ENCODE measurements around the gene CCDC30. TPM values are rescaled to one million over a fixed set of nuclear protein-coding genes. Genes with fewer than 3 reads are reported as not detected.

The CCDC30 gene
- total and polyA plus RNA-seq, 3 experiments from 2014 or later, result 0.58 to 1.9 (median 1.5) TPM

DNA sequence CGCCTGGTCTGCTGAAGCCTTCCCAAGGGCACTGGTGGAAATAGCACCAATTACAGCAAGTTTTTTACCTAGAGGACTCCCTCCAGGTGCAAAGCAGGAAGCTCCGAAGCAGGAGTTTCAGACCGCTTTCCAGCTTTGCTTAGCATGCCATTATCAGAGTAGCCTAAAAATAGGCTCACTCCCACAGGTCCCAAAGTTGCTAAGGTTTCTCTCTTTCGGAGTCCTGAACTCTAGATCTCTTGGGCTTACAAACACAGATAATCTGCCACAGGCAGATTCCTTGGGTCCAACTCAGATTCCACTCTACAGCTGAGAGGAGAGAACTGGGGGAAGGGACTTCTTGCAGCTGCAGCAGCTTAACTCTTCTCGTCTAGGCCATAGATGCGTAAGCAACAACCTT lies 29.7 kb upstream of the CCDC30 start:
- H3K36me3 Mint-ChIP-seq, result no peaks in the 10 kb centered on the region
- DNase-seq, result no peak
- H3K27ac Mint-ChIP-seq, result no peak overlapping the region
- CTCF ChIA-PET, result no interaction called here
- no peaks in the 10 kb centered on the region for H3K36me3 ChIP-seq (ENCODE audit: insufficient read depth, low read length)
- POLR2A ChIA-PET, result no interaction called here
- no peak overlapping the region for H3K4me3 Mint-ChIP-seq
- H3K9me3 Mint-ChIP-seq, result no peaks in the 10 kb centered on the region
- H3K4me1 ChIP-seq (ENCODE audit: insufficient read depth, low read length), result no peaks in the 10 kb centered on the region
- no peaks in the 10 kb centered on the region for H3K9me3 ChIP-seq (ENCODE audit: low read length)
- peaks cover 2 to 6% of the 10 kb centered on the region in 2 donors for H3K27me3 Mint-ChIP-seq
- H3K4me1 Mint-ChIP-seq, result no peaks in the 10 kb centered on the region
- H3K27ac ChIP-seq (ENCODE audit: low read depth, low read length), result no peak overlapping the region
- no peak overlapping the region for H3K4me3 ChIP-seq (ENCODE audit: low read length)
- H3K27me3 ChIP-seq (ENCODE audit: insufficient read depth, low read length, poor library complexity, severe bottlenecking), result no peaks in the 10 kb centered on the region

DNA sequence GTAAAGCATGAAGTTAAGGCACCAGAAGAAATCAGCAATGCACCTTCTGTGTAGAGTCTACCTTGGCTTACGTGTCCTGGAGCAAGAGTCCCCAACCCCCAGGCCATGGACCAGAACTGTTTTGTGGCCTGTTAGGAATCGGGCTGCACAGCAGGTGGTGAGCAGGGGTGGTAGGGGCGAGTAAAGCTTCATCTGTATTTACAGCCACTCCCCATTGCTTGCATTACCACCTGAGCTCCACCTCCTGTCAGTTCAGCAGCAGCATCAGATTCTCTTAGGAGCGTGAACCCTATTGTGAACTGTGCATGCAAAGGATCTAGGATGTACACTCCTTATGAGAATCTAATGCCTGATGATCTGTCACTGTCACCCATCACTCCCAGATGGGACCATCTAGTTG lies 28.7 kb upstream of the CCDC30 start:
- H3K4me1 Mint-ChIP-seq, result no peaks in the 10 kb centered on the region
- no peak for DNase-seq
- peaks cover 4 to 9% of the 10 kb centered on the region in 2 donors for H3K27me3 Mint-ChIP-seq
- H3K4me1 ChIP-seq (ENCODE audit: insufficient read depth, low read length), result no peaks in the 10 kb centered on the region
- no peaks in the 10 kb centered on the region for H3K27me3 ChIP-seq (ENCODE audit: insufficient read depth, low read length, poor library complexity, severe bottlenecking)
- no peaks in the 10 kb centered on the region for H3K36me3 Mint-ChIP-seq
- no peak overlapping the region for H3K27ac ChIP-seq (ENCODE audit: low read depth, low read length)
- ChIA-PET POLR2A (no interaction called here), CTCF (interaction anchor here (1.2 kb wide), 1 partner anchor 234 kb away, joined by 3 read pairs; no protein-coding TSS in a partner anchor)
- no peak overlapping the region for H3K4me3 ChIP-seq (ENCODE audit: low read length)
- no peaks in the 10 kb centered on the region for H3K9me3 Mint-ChIP-seq
- no peak overlapping the region for H3K4me3 Mint-ChIP-seq
- no peaks in the 10 kb centered on the region for H3K9me3 ChIP-seq (ENCODE audit: low read length)
- H3K36me3 ChIP-seq (ENCODE audit: insufficient read depth, low read length), result no peaks in the 10 kb centered on the region
- H3K27ac Mint-ChIP-seq, result no peak overlapping the region

DNA sequence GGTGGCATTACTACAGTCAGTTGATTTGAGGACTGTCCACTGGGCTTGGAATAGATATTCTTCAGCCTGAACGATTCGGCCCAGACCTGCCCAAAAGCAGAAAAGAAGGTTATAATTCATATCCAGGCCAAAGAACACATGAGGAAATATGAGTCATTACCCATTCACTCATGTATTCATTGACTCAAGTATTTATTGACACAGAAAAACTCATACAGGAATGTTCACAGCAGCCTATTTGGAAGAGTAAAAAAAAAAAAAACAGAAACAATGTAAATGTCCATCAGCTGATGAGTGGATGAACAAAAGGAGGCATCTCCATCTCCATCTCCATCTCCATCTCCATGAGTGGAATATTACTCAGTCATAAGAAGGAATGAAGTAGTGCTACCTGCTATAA lies 23.1 kb upstream of the CCDC30 start:
- H3K4me1 ChIP-seq (ENCODE audit: insufficient read depth, low read length), result no peaks in the 10 kb centered on the region
- no peaks in the 10 kb centered on the region for H3K27me3 ChIP-seq (ENCODE audit: insufficient read depth, low read length, poor library complexity, severe bottlenecking)
- H3K9me3 ChIP-seq (ENCODE audit: low read length), result no peaks in the 10 kb centered on the region
- Mint-ChIP-seq H3K27me3 (peaks cover 3 to 13% of the 10 kb centered on the region in 2 donors), H3K27ac (no peak overlapping the region), H3K9me3 (no peaks in the 10 kb centered on the region), H3K4me3 (no peak overlapping the region), H3K36me3 (no peaks in the 10 kb centered on the region), H3K4me1 (no peaks in the 10 kb centered on the region)
- ChIA-PET CTCF (no interaction called here), POLR2A (no interaction called here)
- no peak for DNase-seq
- H3K4me3 ChIP-seq (ENCODE audit: low read length), result no peak overlapping the region
- H3K36me3 ChIP-seq (ENCODE audit: insufficient read depth, low read length), result no peaks in the 10 kb centered on the region
- no peak overlapping the region for H3K27ac ChIP-seq (ENCODE audit: low read depth, low read length)

DNA sequence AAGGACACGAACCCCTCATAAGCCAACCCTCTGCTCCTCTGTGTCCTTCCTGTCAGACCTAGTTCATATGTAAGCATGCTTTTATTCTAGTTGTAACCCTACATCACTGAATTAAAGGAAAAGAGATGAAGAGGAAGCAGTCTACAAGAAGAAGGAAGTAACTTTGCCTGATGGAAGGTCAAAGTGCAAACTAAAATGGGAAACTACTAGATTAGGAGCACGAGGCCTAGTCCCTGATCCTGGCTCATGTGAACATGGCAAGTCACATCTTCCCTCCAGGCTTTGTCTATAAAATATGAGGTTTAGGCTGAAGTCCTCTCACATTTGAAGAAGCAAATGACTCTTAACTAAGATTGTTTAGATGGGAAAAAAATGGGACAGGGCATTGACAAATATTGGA lies 20.4 kb upstream of the CCDC30 start:
- no peak for DNase-seq
- no peaks in the 10 kb centered on the region for H3K36me3 ChIP-seq (ENCODE audit: insufficient read depth, low read length)
- H3K9me3 Mint-ChIP-seq, result no peaks in the 10 kb centered on the region
- H3K4me1 Mint-ChIP-seq, result no peaks in the 10 kb centered on the region
- H3K36me3 Mint-ChIP-seq, result no peaks in the 10 kb centered on the region
- POLR2A ChIA-PET, result no interaction called here
- H3K9me3 ChIP-seq (ENCODE audit: low read length), result no peaks in the 10 kb centered on the region
- no peaks in the 10 kb centered on the region for H3K27me3 ChIP-seq (ENCODE audit: insufficient read depth, low read length, poor library complexity, severe bottlenecking)
- no peak overlapping the region for H3K27ac Mint-ChIP-seq
- CTCF ChIA-PET, result no interaction called here
- H3K4me3 Mint-ChIP-seq, result no peak overlapping the region
- no peaks in the 10 kb centered on the region for H3K4me1 ChIP-seq (ENCODE audit: insufficient read depth, low read length)
- H3K4me3 ChIP-seq (ENCODE audit: low read length), result no peak overlapping the region
- H3K27ac ChIP-seq (ENCODE audit: low read depth, low read length), result no peak overlapping the region
- H3K27me3 Mint-ChIP-seq, result peaks cover 3 to 8% of the 10 kb centered on the region in 2 donors

DNA sequence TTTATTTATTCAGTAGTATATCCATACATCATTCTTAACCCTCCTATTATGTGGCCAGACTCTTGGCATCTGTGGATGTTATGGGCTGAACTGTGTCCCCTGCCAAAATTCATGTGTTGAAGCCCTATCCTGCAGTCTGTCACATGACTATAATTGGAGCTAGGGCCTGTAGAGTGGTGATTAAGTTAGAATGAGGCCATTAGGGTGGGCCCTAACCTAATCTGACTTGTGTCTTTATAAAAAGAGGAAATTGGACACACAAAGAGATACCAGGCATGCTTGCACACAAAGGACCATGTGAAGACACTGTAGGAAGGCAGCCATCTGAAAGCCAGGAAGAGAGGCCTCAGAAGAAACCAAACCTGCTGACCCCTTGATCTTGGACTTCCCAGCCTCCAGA lies 13.8 kb upstream of the CCDC30 start:
- H3K36me3 ChIP-seq (ENCODE audit: insufficient read depth, low read length), result no peaks in the 10 kb centered on the region
- Mint-ChIP-seq H3K4me1 (no peaks in the 10 kb centered on the region), H3K36me3 (no peaks in the 10 kb centered on the region), H3K27me3 (no peaks in the 10 kb centered on the region), H3K9me3 (no peaks in the 10 kb centered on the region), H3K27ac (no peak overlapping the region), H3K4me3 (no peak overlapping the region)
- H3K9me3 ChIP-seq (ENCODE audit: low read length), result no peaks in the 10 kb centered on the region
- H3K27me3 ChIP-seq (ENCODE audit: insufficient read depth, low read length, poor library complexity, severe bottlenecking), result no peaks in the 10 kb centered on the region
- no peak for DNase-seq
- no peaks in the 10 kb centered on the region for H3K4me1 ChIP-seq (ENCODE audit: insufficient read depth, low read length)
- H3K27ac ChIP-seq (ENCODE audit: low read depth, low read length), result no peak overlapping the region
- POLR2A ChIA-PET, result no interaction called here
- no peak overlapping the region for H3K4me3 ChIP-seq (ENCODE audit: low read length)
- CTCF ChIA-PET, result no interaction called here

DNA sequence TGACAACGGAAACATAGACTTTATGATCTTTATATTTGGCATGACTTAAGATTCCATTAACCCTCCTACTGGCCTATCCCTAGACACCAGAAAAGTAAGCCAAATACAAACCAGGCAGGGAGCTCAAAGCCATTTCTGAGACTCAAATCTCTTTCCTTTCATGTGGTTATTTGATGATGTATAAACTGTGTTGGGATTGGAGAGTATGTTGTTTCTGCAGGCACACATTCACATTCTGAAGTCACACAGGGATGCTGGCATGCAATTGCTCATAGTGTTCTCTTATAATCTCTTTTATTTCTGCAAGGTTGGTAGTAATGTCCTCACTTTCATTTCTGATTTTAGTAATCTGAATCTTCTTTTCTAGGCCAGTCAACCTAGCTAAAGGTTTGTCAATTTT lies 13.0 kb upstream of the CCDC30 start:
- Histone ChIP-seq H3K9me3 (ENCODE audit: low read length) (no peaks in the 10 kb centered on the region), H3K4me1 (ENCODE audit: insufficient read depth, low read length) (no peaks in the 10 kb centered on the region), H3K36me3 (ENCODE audit: insufficient read depth, low read length) (no peaks in the 10 kb centered on the region), H3K27me3 (ENCODE audit: insufficient read depth, low read length, poor library complexity, severe bottlenecking) (no peaks in the 10 kb centered on the region), H3K27ac (ENCODE audit: low read depth, low read length) (no peak overlapping the region), H3K4me3 (ENCODE audit: low read length) (no peak overlapping the region)
- H3K9me3 Mint-ChIP-seq, result no peaks in the 10 kb centered on the region
- no peaks in the 10 kb centered on the region for H3K4me1 Mint-ChIP-seq
- POLR2A ChIA-PET, result no interaction called here
- H3K4me3 Mint-ChIP-seq, result no peak overlapping the region
- no peak for DNase-seq
- no peak overlapping the region for H3K27ac Mint-ChIP-seq
- H3K27me3 Mint-ChIP-seq, result peaks cover 0 to 4% of the 10 kb centered on the region in 2 donors
- no peaks in the 10 kb centered on the region for H3K36me3 Mint-ChIP-seq
- CTCF ChIA-PET, result no interaction called here

DNA sequence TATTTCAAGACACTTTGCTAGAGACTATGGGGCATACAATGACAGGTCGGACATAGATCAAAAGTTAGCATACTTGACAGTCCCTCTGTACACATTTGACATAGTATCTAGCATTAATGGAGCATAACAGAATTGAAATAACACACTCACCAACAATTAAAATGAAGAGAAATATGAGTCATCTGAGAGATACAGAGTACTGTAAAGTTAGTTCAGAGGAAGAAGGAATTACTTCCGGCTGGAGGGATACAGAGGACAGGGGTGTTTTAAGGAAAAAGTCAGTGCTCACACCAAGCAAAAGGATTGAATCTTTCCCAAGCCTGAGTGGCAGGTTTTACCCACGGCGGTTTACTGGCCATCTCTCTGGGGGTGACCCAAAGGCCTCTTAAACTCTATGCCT lies 9.7 kb upstream of the CCDC30 start:
- peak overlapping the region in 1 of 8 donors; percentile 89 for H3K27ac Mint-ChIP-seq
- DNase-seq, result no peak
- peaks cover 18 to 27% (median 22%) of the 10 kb centered on the region in 3 donors for H3K4me1 Mint-ChIP-seq
- H3K27ac ChIP-seq (ENCODE audit: low read depth, low read length), result no peak overlapping the region
- no peaks in the 10 kb centered on the region for H3K27me3 ChIP-seq (ENCODE audit: insufficient read depth, low read length, poor library complexity, severe bottlenecking)
- peak overlapping the region in 1 of 7 donors; percentile 70 for H3K4me3 Mint-ChIP-seq
- H3K9me3 ChIP-seq (ENCODE audit: low read length), result no peaks in the 10 kb centered on the region
- no peaks in the 10 kb centered on the region for H3K9me3 Mint-ChIP-seq
- H3K27me3 Mint-ChIP-seq, result peaks cover 0 to 4% of the 10 kb centered on the region in 2 donors
- peaks cover 23% of the 10 kb centered on the region for H3K4me1 ChIP-seq (ENCODE audit: insufficient read depth, low read length)
- peaks cover 0 to 25% (median 6%) of the 10 kb centered on the region in 3 donors for H3K36me3 Mint-ChIP-seq
- ChIA-PET POLR2A (no interaction called here), CTCF (no interaction called here)
- peaks cover 5% of the 10 kb centered on the region for H3K36me3 ChIP-seq (ENCODE audit: insufficient read depth, low read length)
- H3K4me3 ChIP-seq (ENCODE audit: low read length), result no peak overlapping the region

DNA sequence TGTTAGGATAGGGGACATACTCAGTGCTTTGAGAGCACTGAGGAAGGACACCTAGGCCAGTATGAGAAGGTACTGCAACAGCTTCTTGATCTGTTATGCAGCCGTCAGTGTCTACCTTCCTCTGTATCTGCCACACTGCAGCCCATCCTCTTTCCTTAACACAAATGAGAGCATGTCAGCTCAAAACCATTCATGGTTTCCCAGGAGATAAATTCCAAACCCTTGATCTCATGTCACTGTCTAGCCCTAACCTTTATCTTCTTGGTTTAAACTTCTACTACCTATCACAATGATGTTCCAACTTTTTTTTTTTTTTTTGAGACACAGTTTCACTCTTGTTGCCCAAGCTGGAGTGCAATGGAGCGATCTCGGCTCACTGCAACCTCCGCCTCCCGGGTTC lies 8.7 kb upstream of the CCDC30 start:
- Mint-ChIP-seq H3K4me3 (peak overlapping the region in 4 of 7 donors; percentile 43 to 73 (median 53)), H3K27ac (peak overlapping the region in 6 of 8 donors; percentile 42 to 98 (median 86)), H3K9me3 (no peaks in the 10 kb centered on the region), H3K36me3 (peaks cover 0 to 34% (median 6%) of the 10 kb centered on the region in 3 donors), H3K4me1 (peaks cover 24 to 35% (median 29%) of the 10 kb centered on the region in 3 donors), H3K27me3 (peaks cover 0 to 4% of the 10 kb centered on the region in 2 donors)
- Histone ChIP-seq H3K9me3 (ENCODE audit: low read length) (no peaks in the 10 kb centered on the region), H3K27me3 (ENCODE audit: insufficient read depth, low read length, poor library complexity, severe bottlenecking) (no peaks in the 10 kb centered on the region), H3K4me1 (ENCODE audit: insufficient read depth, low read length) (peaks cover 27% of the 10 kb centered on the region), H3K27ac (ENCODE audit: low read depth, low read length) (no peak overlapping the region), H3K36me3 (ENCODE audit: insufficient read depth, low read length) (peaks cover 13% of the 10 kb centered on the region), H3K4me3 (ENCODE audit: low read length) (no peak overlapping the region)
- CTCF ChIA-PET, result interaction anchor here (0.7 kb wide), 1 partner anchor 10 kb away, joined by 4 read pairs; no protein-coding TSS in a partner anchor
- POLR2A ChIA-PET, result interaction anchor here (0.7 kb wide), 1 partner anchor 281 kb away, joined by 3 read pairs; no protein-coding TSS in a partner anchor
- no peak for DNase-seq

Measured in CD8-positive, alpha-beta memory T cell (primary cell).